ENCODE results near the gene CHRM2. TPM values are rescaled to one million over a fixed set of nuclear protein-coding genes. Genes with fewer than 3 reads are reported as not detected.

Gene CHRM2
- total RNA-seq, 1 experiment from 2014 or later: not detected

GRCh38 chr7:136971776-136972175, 103.3 kb downstream of the CHRM2 start:
- Histone ChIP-seq H3K56ac (ENCODE audit: insufficient read length, low read depth, low read length) (no peak overlapping the region), H3K23me2 (ENCODE audit: insufficient read length, low read depth, low read length, poor library complexity, severe bottlenecking) (no peaks in the 10 kb centered on the region)
- no CpG with 5 or more reads among the region's 2 CpGs for WGBS (ENCODE audit: extremely low coverage, insufficient read length, low lambda C conversion rate)

More at GRCh38 chr7:136971776-136972175, 103.3 kb downstream of the CHRM2 start:
- H3T11ph ChIP-seq (ENCODE audit: low read length): no peak overlapping the region
- no peaks in the 10 kb centered on the region for H3K4me1 ChIP-seq (ENCODE audit: insufficient read depth, low read length)
- H2BK20ac ChIP-seq (ENCODE audit: low read depth, low read length, poor library complexity, severe bottlenecking): no peak overlapping the region
- H3K18ac ChIP-seq (ENCODE audit: insufficient read length, low read depth, low read length): no peak overlapping the region
- H3K14ac ChIP-seq (ENCODE audit: insufficient read depth, low read length): no peak overlapping the region
- H3K79me1 ChIP-seq (ENCODE audit: insufficient read depth, low read depth, low read length, poor library complexity, severe bottlenecking): no peaks in the 10 kb centered on the region
- no peak for DNase-seq
- no peak overlapping the region for H3K9ac ChIP-seq (ENCODE audit: extremely low read depth, insufficient read length, low read length)
- no peak overlapping the region for H3K4me2 ChIP-seq (ENCODE audit: insufficient read depth, insufficient read length, low read length)
- no peak for TF ChIP-seq CTCF (conservative IDR thresholded peaks at IDR 0.05)
- no peak overlapping the region for H2BK15ac ChIP-seq (ENCODE audit: low read depth, low read length)
- no peaks in the 10 kb centered on the region for H3K79me2 ChIP-seq (ENCODE audit: insufficient read depth, low read length)
- no peak overlapping the region for H4K5ac ChIP-seq (ENCODE audit: insufficient read length, low read depth, low read length)
- no peak overlapping the region for H3K27ac Mint-ChIP-seq
- peaks cover 14% of the 10 kb centered on the region for H3K27me3 Mint-ChIP-seq (ENCODE audit: low read depth)
- no peak overlapping the region for H4K91ac ChIP-seq (ENCODE audit: insufficient read length, low read depth, low read length)
- no peak overlapping the region for H4K8ac ChIP-seq (replicated peaks; ENCODE audit: insufficient read length, low read depth, low read length)
- no peak overlapping the region for H3K23ac ChIP-seq (ENCODE audit: insufficient read length, low read depth, low read length)
- H3K4me1 Mint-ChIP-seq: peaks cover 2 to 4% of the 10 kb centered on the region in 2 experiments; a peak in 3 of 4 replicates
- H3K27ac ChIP-seq (ENCODE audit: insufficient read length, low read depth, low read length): no peak overlapping the region
- H2BK5ac ChIP-seq (ENCODE audit: insufficient read length, low read length): no peak overlapping the region
- H3K4me3 Mint-ChIP-seq: no peak overlapping the region
- no peak overlapping the region for H2BK120ac ChIP-seq (ENCODE audit: low read depth, low read length, poor library complexity, severe bottlenecking)
- no peak overlapping the region for H2BK12ac ChIP-seq (ENCODE audit: insufficient read length, low read depth, low read length)
- peaks cover 0 to 4% (median 0%) of the 10 kb centered on the region in 3 experiments; a peak in 2 of 7 replicates for H3K36me3 Mint-ChIP-seq (ENCODE audit: insufficient read depth in 1 of 3, low read depth in 3 of 3)
- no peak overlapping the region for H2AFZ ChIP-seq (ENCODE audit: low read length)
- H4K20me1 ChIP-seq (ENCODE audit: control insufficient read depth, insufficient read depth, insufficient read length): no peaks in the 10 kb centered on the region
- H3K9me3 Mint-ChIP-seq: peaks cover 2 to 3% of the 10 kb centered on the region in 2 experiments; a peak in 4 of 5 replicates
- no peaks in the 10 kb centered on the region for H3K9me3 ChIP-seq (ENCODE audit: control insufficient read depth, low read depth, low read length)
- no peak overlapping the region for H3K4ac ChIP-seq (ENCODE audit: low read depth, low read length)
- no peaks in the 10 kb centered on the region for H3K27me3 ChIP-seq (ENCODE audit: insufficient read depth, low read length)
- H2AK5ac ChIP-seq (ENCODE audit: insufficient read length, low read length): no peak overlapping the region
